Liver (tissue), 9 donors: Measurements from ENCODE around the gene CHIC1. TPM values are rescaled to one million over a fixed set of nuclear protein-coding genes. Genes with fewer than 3 reads are reported as not detected.

ENCODE experiments used
- DNase-seq: peaks from one replicate; pipeline ENCODE4 v3.0.0-alpha.2; 2017; ENCODE audit warnings: low spot score
- H3K27ac ChIP-seq, 2 donors: one replicate each; pipeline ENCODE4 v1.7.0; 2013; ENCODE audit warnings: inconsistent platforms in 2 of 2, low read length in 2 of 2, control low read depth in 1 of 2, low read depth in 1 of 2, mild to moderate bottlenecking in 1 of 2
- H3K27me3 ChIP-seq, 4 donors: one replicate each; pipeline versions ENCODE4 v1.6.1 to v1.7.0; 2013; ENCODE audit warnings: low read length in 3 of 4, inconsistent platforms in 1 of 4, mild to moderate bottlenecking in 1 of 4, moderate library complexity in 1 of 4; ENCODE audit not compliant: control insufficient read depth in 4 of 4, insufficient read depth in 4 of 4
- H3K36me3 ChIP-seq, 4 donors: one replicate each; pipeline versions ENCODE4 v1.6.1 to v1.7.0; 2013; ENCODE audit warnings: low read length in 3 of 4, mild to moderate bottlenecking in 3 of 4, low read depth in 1 of 4, moderate library complexity in 1 of 4; ENCODE audit not compliant: control insufficient read depth in 4 of 4, insufficient read depth in 3 of 4
- H3K4me1 ChIP-seq, 4 donors: one replicate each; pipeline versions ENCODE4 v1.6.1 to v1.7.0; 2013; ENCODE audit warnings: low read length in 3 of 4, mild to moderate bottlenecking in 3 of 4, moderate library complexity in 1 of 4; ENCODE audit not compliant: control insufficient read depth in 4 of 4, insufficient read depth in 4 of 4
- H3K4me3 ChIP-seq, 3 donors: one replicate each; pipeline versions ENCODE4 v1.6.1 to v1.7.0; 2013; ENCODE audit warnings: low read length in 3 of 3, control low read depth in 1 of 3, low read depth in 1 of 3, mild to moderate bottlenecking in 1 of 3
- H3K9ac ChIP-seq, 2 donors: one replicate each; pipeline ENCODE4 v1.7.0; 2013; ENCODE audit warnings: low read length in 2 of 2, mild to moderate bottlenecking in 2 of 2, moderate library complexity in 2 of 2, control low read depth in 1 of 2, low read depth in 1 of 2
- H3K9me3 ChIP-seq, 4 donors: one replicate each; pipeline versions ENCODE4 v1.6.1 to v1.7.0; 2013; ENCODE audit warnings: low read length in 3 of 4; ENCODE audit not compliant: control insufficient read depth in 4 of 4
- FOXA1 ChIP-seq: IDR thresholded peaks from 2 replicates; pipeline ENCODE4 v1.6.1; 2016; ENCODE audit warnings: antibody characterized with exemption
- FOXA2 ChIP-seq: IDR thresholded peaks from 2 replicates; pipeline ENCODE4 v1.6.1; 2016; ENCODE audit warnings: antibody characterized with exemption
- GABPA ChIP-seq, 2 donors: IDR thresholded peaks in 1 of 2; conservative IDR thresholded peaks in 1 of 2; 2 replicates each; pipeline ENCODE4 v1.6.1; 2016; ENCODE audit warnings: antibody characterized with exemption in 2 of 2, mild to moderate bottlenecking in 1 of 2, moderate library complexity in 1 of 2
- HNF4G ChIP-seq: IDR thresholded peaks from 2 replicates; pipeline ENCODE4 v1.6.1; 2016; ENCODE audit warnings: antibody characterized with exemption
- JUND ChIP-seq, 2 donors: IDR thresholded peaks; 2 replicates each; pipeline ENCODE4 v1.6.1; 2016; ENCODE audit warnings: antibody characterized with exemption in 2 of 2
- NR2F2 ChIP-seq: IDR thresholded peaks from 2 replicates; pipeline ENCODE4 v1.6.1; 2016; ENCODE audit warnings: antibody characterized with exemption
- RAD21 ChIP-seq, 2 donors: IDR thresholded peaks; 2 replicates each; pipeline ENCODE4 v1.6.1; 2016; ENCODE audit warnings: antibody characterized with exemption in 2 of 2, mild to moderate bottlenecking in 2 of 2
- RXRA ChIP-seq, 2 donors: IDR thresholded peaks; 2 replicates each; pipeline ENCODE4 v1.6.1; 2017 to 2018; ENCODE audit warnings: antibody characterized with exemption in 2 of 2, mild to moderate bottlenecking in 1 of 2
- SP1 ChIP-seq: IDR thresholded peaks from 2 replicates; pipeline ENCODE4 v1.6.1; 2018; ENCODE audit warnings: antibody characterized with exemption, mild to moderate bottlenecking
- TAF1 ChIP-seq: conservative IDR thresholded peaks from 2 replicates; pipeline ENCODE4 v1.6.1; 2016; ENCODE audit warnings: antibody characterized with exemption, mild to moderate bottlenecking
- ZBTB33 ChIP-seq: IDR thresholded peaks from 2 replicates; pipeline ENCODE4 v1.6.1; 2016; ENCODE audit warnings: antibody characterized with exemption
- WGBS: extraction: QIAGEN DNeasy Blood & Tissue Kit; methylation state at CpG from one replicate; pipeline ENCODE4 v1.1.7; 2013; 5-methylcytosine and 5-hydroxymethylcytosine counted together
- polyA plus RNA-seq, 2 donors: library from polyadenylated mRNA; stranded (reverse) in 1 of 2; unstranded in 1 of 2; fragments of 200-250 nt in 1 of 2; fragments of >200 nt in 1 of 2; fragmentation: Nextera tagmentation in 1 of 2; extraction: Ambion mirVana in 1 of 2; gene quantifications; one replicate each; pipeline versions ENCODE4 v1.2.1 to v1.2.3, GENCODE V29; 2013 to 2015
- total RNA-seq, 2 donors: library from RNA; depleted of rRNA; stranded (reverse); fragments of >200 nt; gene quantifications; one replicate each; pipeline ENCODE4 v1.2.3, GENCODE V29; 2014
- TF ChIP-seq, protein P1 (sequence below): fragments of 150-350 bp; IDR thresholded peaks from 2 replicates; pipeline ENCODE4 v1.5.1; 2017; ENCODE audit warnings: improper control_type of control experiment, low read depth, low read length; ENCODE audit not compliant: missing input control
- TF ChIP-seq, protein P2 (sequence below): IDR thresholded peaks from 2 replicates; pipeline ENCODE4 v1.6.1; 2016; ENCODE audit warnings: antibody characterized with exemption, mild to moderate bottlenecking
- TF ChIP-seq, protein P3 (sequence below): IDR thresholded peaks from 2 replicates; pipeline ENCODE4 v1.6.1; 2016; ENCODE audit warnings: antibody characterized with exemption
- TF ChIP-seq, protein P4 (sequence below): IDR thresholded peaks from 2 replicates; pipeline ENCODE4 v1.6.1; 2016; ENCODE audit warnings: antibody characterized with exemption
- donor health status: healthy.
- donor health status: healthy.
- donor health status: healthy.
- donor health status: healthy.
- donor health status: healthy.

Gene CHIC1
- total and polyA plus RNA-seq, 4 donors: 1.1 to 3.4 (median 2.0) TPM

GRCh38 chrX:73561801-73562200, 1.2 kb upstream of the CHIC1 start:
- H3K27ac ChIP-seq: no peak overlapping the region
- TF ChIP-seq HNF4G: no peak
- H3K36me3 ChIP-seq: no peaks in the 10 kb centered on the region
- no peak overlapping the region for H3K9ac ChIP-seq
- H3K27me3 ChIP-seq: no peaks in the 10 kb centered on the region
- H3K9me3 ChIP-seq: no peaks in the 10 kb centered on the region
- H3K4me3 ChIP-seq: no peak overlapping the region
- no peak for DNase-seq
- WGBS: 80% methylated on average over 3 of the region's 3 CpGs
- peaks cover 0 to 4% (median 0%) of the 10 kb centered on the region in 4 donors for H3K4me1 ChIP-seq

DNA sequence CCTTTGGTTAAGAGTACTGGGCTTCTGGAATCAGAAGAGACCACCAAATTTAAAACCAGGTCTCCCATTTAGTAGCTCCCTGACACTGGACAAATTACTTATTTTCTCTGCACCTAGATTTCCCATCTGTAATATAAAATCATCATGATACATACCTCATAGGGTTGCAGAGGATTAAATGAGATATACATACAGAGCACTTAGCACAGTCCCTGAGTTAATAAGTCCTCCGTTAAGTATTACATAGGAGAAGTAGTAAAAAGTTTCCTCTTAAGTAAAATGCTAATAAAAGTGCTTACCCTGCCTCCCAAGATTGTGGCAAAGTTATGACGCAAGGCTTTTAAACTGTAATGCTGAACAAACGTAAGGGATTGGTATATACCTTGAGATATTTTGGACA, 539 bp upstream of the CHIC1 start:
- H3K4me3 ChIP-seq: peak overlapping the region in 2 of 3 donors; percentile 62 to 86
- 10% methylated on average over 3 of the region's 3 CpGs for WGBS
- TF ChIP-seq GABPA (IDR thresholded peaks at IDR 0.05 in 1 of 2, conservative IDR thresholded peaks at IDR 0.05 in 1 of 2): no peak
- no peak for TF ChIP-seq JUND (IDR thresholded peaks at IDR 0.05)
- TF ChIP-seq, protein P1, sequence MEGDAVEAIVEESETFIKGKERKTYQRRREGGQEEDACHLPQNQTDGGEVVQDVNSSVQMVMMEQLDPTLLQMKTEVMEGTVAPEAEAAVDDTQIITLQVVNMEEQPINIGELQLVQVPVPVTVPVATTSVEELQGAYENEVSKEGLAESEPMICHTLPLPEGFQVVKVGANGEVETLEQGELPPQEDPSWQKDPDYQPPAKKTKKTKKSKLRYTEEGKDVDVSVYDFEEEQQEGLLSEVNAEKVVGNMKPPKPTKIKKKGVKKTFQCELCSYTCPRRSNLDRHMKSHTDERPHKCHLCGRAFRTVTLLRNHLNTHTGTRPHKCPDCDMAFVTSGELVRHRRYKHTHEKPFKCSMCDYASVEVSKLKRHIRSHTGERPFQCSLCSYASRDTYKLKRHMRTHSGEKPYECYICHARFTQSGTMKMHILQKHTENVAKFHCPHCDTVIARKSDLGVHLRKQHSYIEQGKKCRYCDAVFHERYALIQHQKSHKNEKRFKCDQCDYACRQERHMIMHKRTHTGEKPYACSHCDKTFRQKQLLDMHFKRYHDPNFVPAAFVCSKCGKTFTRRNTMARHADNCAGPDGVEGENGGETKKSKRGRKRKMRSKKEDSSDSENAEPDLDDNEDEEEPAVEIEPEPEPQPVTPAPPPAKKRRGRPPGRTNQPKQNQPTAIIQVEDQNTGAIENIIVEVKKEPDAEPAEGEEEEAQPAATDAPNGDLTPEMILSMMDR: no peak
- TF ChIP-seq FOXA2: no peak
- TF ChIP-seq, protein P2, sequence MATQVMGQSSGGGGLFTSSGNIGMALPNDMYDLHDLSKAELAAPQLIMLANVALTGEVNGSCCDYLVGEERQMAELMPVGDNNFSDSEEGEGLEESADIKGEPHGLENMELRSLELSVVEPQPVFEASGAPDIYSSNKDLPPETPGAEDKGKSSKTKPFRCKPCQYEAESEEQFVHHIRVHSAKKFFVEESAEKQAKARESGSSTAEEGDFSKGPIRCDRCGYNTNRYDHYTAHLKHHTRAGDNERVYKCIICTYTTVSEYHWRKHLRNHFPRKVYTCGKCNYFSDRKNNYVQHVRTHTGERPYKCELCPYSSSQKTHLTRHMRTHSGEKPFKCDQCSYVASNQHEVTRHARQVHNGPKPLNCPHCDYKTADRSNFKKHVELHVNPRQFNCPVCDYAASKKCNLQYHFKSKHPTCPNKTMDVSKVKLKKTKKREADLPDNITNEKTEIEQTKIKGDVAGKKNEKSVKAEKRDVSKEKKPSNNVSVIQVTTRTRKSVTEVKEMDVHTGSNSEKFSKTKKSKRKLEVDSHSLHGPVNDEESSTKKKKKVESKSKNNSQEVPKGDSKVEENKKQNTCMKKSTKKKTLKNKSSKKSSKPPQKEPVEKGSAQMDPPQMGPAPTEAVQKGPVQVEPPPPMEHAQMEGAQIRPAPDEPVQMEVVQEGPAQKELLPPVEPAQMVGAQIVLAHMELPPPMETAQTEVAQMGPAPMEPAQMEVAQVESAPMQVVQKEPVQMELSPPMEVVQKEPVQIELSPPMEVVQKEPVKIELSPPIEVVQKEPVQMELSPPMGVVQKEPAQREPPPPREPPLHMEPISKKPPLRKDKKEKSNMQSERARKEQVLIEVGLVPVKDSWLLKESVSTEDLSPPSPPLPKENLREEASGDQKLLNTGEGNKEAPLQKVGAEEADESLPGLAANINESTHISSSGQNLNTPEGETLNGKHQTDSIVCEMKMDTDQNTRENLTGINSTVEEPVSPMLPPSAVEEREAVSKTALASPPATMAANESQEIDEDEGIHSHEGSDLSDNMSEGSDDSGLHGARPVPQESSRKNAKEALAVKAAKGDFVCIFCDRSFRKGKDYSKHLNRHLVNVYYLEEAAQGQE: no peak
- no peak for TF ChIP-seq RAD21 (IDR thresholded peaks at IDR 0.05)
- no peak for TF ChIP-seq RXRA (IDR thresholded peaks at IDR 0.05)
- TF ChIP-seq TAF1: no peak
- TF ChIP-seq, protein P3, sequence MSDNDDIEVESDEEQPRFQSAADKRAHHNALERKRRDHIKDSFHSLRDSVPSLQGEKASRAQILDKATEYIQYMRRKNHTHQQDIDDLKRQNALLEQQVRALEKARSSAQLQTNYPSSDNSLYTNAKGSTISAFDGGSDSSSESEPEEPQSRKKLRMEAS: no peak
- TF ChIP-seq, protein P4, sequence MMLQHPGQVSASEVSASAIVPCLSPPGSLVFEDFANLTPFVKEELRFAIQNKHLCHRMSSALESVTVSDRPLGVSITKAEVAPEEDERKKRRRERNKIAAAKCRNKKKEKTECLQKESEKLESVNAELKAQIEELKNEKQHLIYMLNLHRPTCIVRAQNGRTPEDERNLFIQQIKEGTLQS: no peak
- TF ChIP-seq FOXA1: no peak
- TF ChIP-seq ZBTB33: no peak
- no peak for TF ChIP-seq SP1
- TF ChIP-seq HNF4G: no peak
- no peak for TF ChIP-seq NR2F2
- H3K9ac ChIP-seq: peak overlapping the region in 1 of 2 donors; percentile 14
- H3K9me3 ChIP-seq: no peaks in the 10 kb centered on the region
- H3K36me3 ChIP-seq: no peaks in the 10 kb centered on the region
- H3K4me1 ChIP-seq: peaks cover 0 to 4% (median 0%) of the 10 kb centered on the region in 4 donors
- DNase-seq: no peak
- H3K27ac ChIP-seq: no peak overlapping the region
- peaks cover 0 to 3% (median 0%) of the 10 kb centered on the region in 4 donors for H3K27me3 ChIP-seq
